AG04449 (cell line): ENCODE results near the gene NOC2L.
"Not testable (repeated sequence)": the region's sequence is repeated elsewhere in the genome, so short reads cannot be mapped to it uniquely, and the experiment has no call there.

Experiments
- CTCF ChIA-PET: fragments of 350-600 bp; formaldehyde crosslinking; extraction: SDS; loops from one replicate; lab custom pipeline; 2021; ENCODE audit warnings: antibody characterized with exemption; lab: Yijun Ruan, JAX
- POLR2A ChIA-PET: fragments of 400-600, 350-600 bp; formaldehyde crosslinking; extraction: SDS; loops from one replicate; lab custom pipeline; 2020; ENCODE audit warnings: antibody characterized with exemption, inconsistent platforms; lab: Yijun Ruan, JAX
- DNase-seq: peaks from one replicate; pipeline ENCODE4 v3.0.0-alpha.2; 2010; ENCODE audit warnings: low read depth, low spot score
- H3K4me3 ChIP-seq: 2 replicates; pipeline ENCODE4 v1.5.1; 2011; ENCODE audit warnings: low read depth, mild to moderate bottlenecking, control low read depth, low read length
- CTCF ChIP-seq: IDR thresholded peaks from one replicate; pipeline ENCODE4 v1.5.1; 2011; ENCODE audit warnings: mild to moderate bottlenecking, moderate library complexity, low read length, control low read depth, inconsistent platforms; ENCODE audit not compliant: insufficient read depth; ENCODE audit errors: missing control alignments

Gene NOC2L

DNA sequence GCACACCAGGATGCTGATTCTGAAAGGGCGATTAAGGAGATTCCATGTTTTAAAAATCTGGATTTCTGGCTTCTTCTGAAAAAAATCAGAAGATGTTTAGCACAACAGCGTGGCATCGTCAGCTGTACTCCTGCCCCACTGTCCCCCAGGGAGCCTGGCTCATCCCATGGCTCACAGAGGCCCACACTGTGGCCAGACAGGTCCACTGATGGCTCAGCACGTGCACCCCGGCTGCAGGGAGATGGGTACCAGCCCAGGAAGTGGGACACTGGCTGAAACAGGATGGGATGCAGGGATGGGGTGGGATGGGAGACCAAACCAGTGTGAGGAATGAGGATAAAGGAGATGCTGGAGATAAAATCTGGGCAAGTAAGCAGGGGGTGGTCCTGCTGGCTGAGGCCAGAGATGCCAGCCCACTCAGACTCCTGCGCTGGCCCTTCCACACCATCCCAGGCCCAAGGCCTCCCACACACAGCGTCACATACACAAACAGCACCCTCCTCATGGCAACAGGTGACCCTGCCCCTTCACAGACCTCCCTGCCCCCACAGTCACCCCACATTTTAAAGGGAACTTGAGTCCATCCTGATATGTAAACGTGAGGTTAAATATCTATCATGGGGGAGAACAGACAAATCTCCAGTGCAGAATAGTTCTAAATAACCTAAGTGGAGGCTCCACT, 59.3 kb downstream of the NOC2L start:
- CTCF ChIA-PET = no interaction called here
- no peak overlapping the region for H3K4me3 ChIP-seq
- no peak for TF ChIP-seq CTCF
- DNase-seq = no peak
- POLR2A ChIA-PET = no interaction called here

- DNase-seq, H3K4me3 ChIP-seq, CTCF ChIA-PET, POLR2A ChIA-PET: not testable (repeated sequence)
Measured at GRCh38 chr1:897951-898350, 61.1 kb downstream of the NOC2L start.

- DNase-seq = no peak
- ChIA-PET POLR2A (no interaction called here), CTCF (no interaction called here)
- no peak overlapping the region for H3K4me3 ChIP-seq
- TF ChIP-seq CTCF = no peak
Measured at GRCh38 chr1:897226-897625, 61.8 kb downstream of the NOC2L start.
